Measurements from ENCODE around the gene RPTOR. TPM values are rescaled to one million over a fixed set of nuclear protein-coding genes. Genes with fewer than 3 reads are reported as not detected.

Gene RPTOR
- polyA plus RNA-seq, 1 donor (not counting 4 experiments of a cell fraction or from before 2014, with no cell fraction given): 4.0 TPM

DNA sequence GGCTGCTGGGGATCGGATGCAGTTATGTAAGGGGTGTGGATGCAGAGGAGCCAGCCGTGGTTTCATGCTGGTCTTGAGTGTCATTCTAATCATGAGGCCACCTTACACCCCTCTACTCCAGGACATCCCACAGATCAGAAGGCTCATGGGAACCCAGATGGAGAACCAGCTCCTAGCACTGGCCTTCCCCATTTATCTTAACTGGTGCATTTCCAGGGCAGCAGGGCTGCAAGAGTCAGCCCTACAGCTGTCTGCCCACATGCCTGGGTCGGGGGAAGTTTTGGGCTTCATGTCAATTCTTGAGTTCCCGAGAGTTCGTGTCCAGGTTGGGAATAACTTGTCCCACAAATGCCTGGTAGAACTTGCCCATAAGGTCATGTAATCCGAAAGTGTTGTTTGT, 29.1 kb downstream of the RPTOR start:
- DNase-seq (ENCODE audit: low read depth, low spot score) (no peak), FAIRE-seq (no peak)
- Histone ChIP-seq H3K9ac (ENCODE audit: control insufficient read depth, extremely low read depth, insufficient read depth, low read length) (no peak overlapping the region), H4K20me1 (ENCODE audit: control insufficient read depth, extremely low read depth, insufficient read depth, low read length) (peaks cover 7% of the 10 kb centered on the region), H3K4me1 (ENCODE audit: control insufficient read depth, extremely low read depth, insufficient read depth, low read length) (peaks cover 4% of the 10 kb centered on the region), H3K27me3 (ENCODE audit: control insufficient read depth, extremely low read depth, insufficient read depth, low read length) (no peaks in the 10 kb centered on the region), H2AFZ (ENCODE audit: control insufficient read depth, low read length) (no peak overlapping the region), H3K36me3 (ENCODE audit: control insufficient read depth in 2 of 2, extremely low read depth in 1 of 2, insufficient read depth in 2 of 2, low read length in 2 of 2) (no peaks in the 10 kb centered on the region), H3K79me2 (ENCODE audit: control insufficient read depth, insufficient read depth, low read length) (peaks cover 64% of the 10 kb centered on the region), H3K27ac (ENCODE audit: control insufficient read depth, insufficient read depth, low read length) (no peak overlapping the region), H3K9me3 (ENCODE audit: control insufficient read depth, low read depth, low read length) (no peaks in the 10 kb centered on the region), H3K4me2 (ENCODE audit: control insufficient read depth, extremely low read depth, insufficient read depth, low read depth, low read length) (no peak overlapping the region), H3K9me1 (ENCODE audit: control insufficient read depth, extremely low read depth, insufficient read depth, low read length) (no peaks in the 10 kb centered on the region), H3K4me3 (ENCODE audit: control insufficient read depth in 2 of 3, extremely low read depth in 1 of 3, insufficient read depth in 2 of 3, low read depth in 1 of 3, low read length in 3 of 3) (no peak overlapping the region)
- dilution Hi-C loops (cut with MboI; ENCODE audit: extremely low pct_ligation_motif_present, low sequenced_read_pairs): no loop called here
- TF ChIP-seq, protein P1, sequence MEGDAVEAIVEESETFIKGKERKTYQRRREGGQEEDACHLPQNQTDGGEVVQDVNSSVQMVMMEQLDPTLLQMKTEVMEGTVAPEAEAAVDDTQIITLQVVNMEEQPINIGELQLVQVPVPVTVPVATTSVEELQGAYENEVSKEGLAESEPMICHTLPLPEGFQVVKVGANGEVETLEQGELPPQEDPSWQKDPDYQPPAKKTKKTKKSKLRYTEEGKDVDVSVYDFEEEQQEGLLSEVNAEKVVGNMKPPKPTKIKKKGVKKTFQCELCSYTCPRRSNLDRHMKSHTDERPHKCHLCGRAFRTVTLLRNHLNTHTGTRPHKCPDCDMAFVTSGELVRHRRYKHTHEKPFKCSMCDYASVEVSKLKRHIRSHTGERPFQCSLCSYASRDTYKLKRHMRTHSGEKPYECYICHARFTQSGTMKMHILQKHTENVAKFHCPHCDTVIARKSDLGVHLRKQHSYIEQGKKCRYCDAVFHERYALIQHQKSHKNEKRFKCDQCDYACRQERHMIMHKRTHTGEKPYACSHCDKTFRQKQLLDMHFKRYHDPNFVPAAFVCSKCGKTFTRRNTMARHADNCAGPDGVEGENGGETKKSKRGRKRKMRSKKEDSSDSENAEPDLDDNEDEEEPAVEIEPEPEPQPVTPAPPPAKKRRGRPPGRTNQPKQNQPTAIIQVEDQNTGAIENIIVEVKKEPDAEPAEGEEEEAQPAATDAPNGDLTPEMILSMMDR (optimal IDR thresholded peaks at IDR 0.05 in 1 of 3, IDR thresholded peaks at IDR 0.05 in 1 of 3, conservative IDR thresholded peaks at IDR 0.05 in 1 of 3; ENCODE audit: extremely low read depth in 1 of 3, insufficient read depth in 2 of 3, low read length in 3 of 3): no peak
- TF ChIP-seq EZH2 (IDR thresholded peaks at IDR 0.05; ENCODE audit: low read length): no peak

DNA sequence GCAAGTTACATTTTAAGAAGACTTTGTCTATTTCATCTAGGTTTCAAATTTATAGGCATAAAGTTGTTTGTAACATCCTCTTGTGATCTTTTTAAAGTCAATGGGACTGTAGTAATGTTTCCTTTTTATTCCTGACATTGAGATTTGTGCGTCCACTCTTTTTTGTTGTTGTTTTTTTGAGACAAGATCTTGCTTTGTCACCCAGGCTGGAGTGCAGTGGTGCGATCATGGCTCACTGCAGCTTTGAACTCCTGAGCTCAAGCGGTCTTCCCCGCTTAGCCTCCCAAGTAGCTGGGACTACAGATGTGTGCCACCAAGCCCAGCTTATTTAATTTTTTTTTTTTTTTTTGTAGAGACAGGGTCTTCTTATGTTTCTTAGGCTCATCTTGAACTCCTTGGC, 29.9 kb downstream of the RPTOR start:
- dilution Hi-C loops (cut with MboI; ENCODE audit: extremely low pct_ligation_motif_present, low sequenced_read_pairs): no loop called here
- H3K4me2 ChIP-seq (ENCODE audit: control insufficient read depth, extremely low read depth, insufficient read depth, low read depth, low read length): no peak overlapping the region
- H4K20me1 ChIP-seq (ENCODE audit: control insufficient read depth, extremely low read depth, insufficient read depth, low read length): peaks cover 5% of the 10 kb centered on the region
- H3K9me3 ChIP-seq (ENCODE audit: control insufficient read depth, low read depth, low read length): no peaks in the 10 kb centered on the region
- H3K9ac ChIP-seq (ENCODE audit: control insufficient read depth, extremely low read depth, insufficient read depth, low read length): no peak overlapping the region
- H3K27ac ChIP-seq (ENCODE audit: control insufficient read depth, insufficient read depth, low read length): no peak overlapping the region
- TF ChIP-seq, protein P1 (optimal IDR thresholded peaks at IDR 0.05 in 1 of 3, IDR thresholded peaks at IDR 0.05 in 1 of 3, conservative IDR thresholded peaks at IDR 0.05 in 1 of 3; ENCODE audit: extremely low read depth in 1 of 3, insufficient read depth in 2 of 3, low read length in 3 of 3): no peak
- no peak for TF ChIP-seq EZH2 (IDR thresholded peaks at IDR 0.05; ENCODE audit: low read length)
- no peaks in the 10 kb centered on the region for H3K27me3 ChIP-seq (ENCODE audit: control insufficient read depth, extremely low read depth, insufficient read depth, low read length)
- DNase-seq (ENCODE audit: low read depth, low spot score): no peak
- peaks cover 59% of the 10 kb centered on the region for H3K79me2 ChIP-seq (ENCODE audit: control insufficient read depth, insufficient read depth, low read length)
- H2AFZ ChIP-seq (ENCODE audit: control insufficient read depth, low read length): no peak overlapping the region
- H3K9me1 ChIP-seq (ENCODE audit: control insufficient read depth, extremely low read depth, insufficient read depth, low read length): no peaks in the 10 kb centered on the region
- H3K36me3 ChIP-seq (ENCODE audit: control insufficient read depth in 2 of 2, extremely low read depth in 1 of 2, insufficient read depth in 2 of 2, low read length in 2 of 2): no peaks in the 10 kb centered on the region
- peaks cover 4% of the 10 kb centered on the region for H3K4me1 ChIP-seq (ENCODE audit: control insufficient read depth, extremely low read depth, insufficient read depth, low read length)
- H3K4me3 ChIP-seq (ENCODE audit: control insufficient read depth in 2 of 3, extremely low read depth in 1 of 3, insufficient read depth in 2 of 3, low read depth in 1 of 3, low read length in 3 of 3): no peak overlapping the region
- no peak for FAIRE-seq

Measured in keratinocyte (primary cell).